GM23338 (cell line): ENCODE measurements around the gene ALOX12. TPM values are rescaled to one million over a fixed set of nuclear protein-coding genes. Genes with fewer than 3 reads are reported as not detected.

Experiments
- ATAC-seq: fragments of 200-7000 bp; cut with Tn5 transposase; 3 replicates; pipeline ENCODE4 v1.9.1; 2020
- DNase-seq: peaks from one replicate; pipeline ENCODE4 v3.0.0-alpha.2; 2015; ENCODE audit warnings: low spot score
- H2AFZ ChIP-seq: fragments of 200-600 bp; sonication (generic); 2 replicates; pipeline ENCODE4 v1.8.0; 2016; ENCODE audit warnings: antibody characterized with exemption, mild to moderate bottlenecking, moderate library complexity
- H3F3A ChIP-seq: fragments of 200-600 bp; sonication (generic); replicated peaks from 2 replicates; pipeline ENCODE4 v1.8.0; 2017; ENCODE audit warnings: antibody characterized with exemption, mixed run types, low read depth
- H3K27ac ChIP-seq: fragments of 200-600 bp; sonication (generic); 2 replicates; pipeline ENCODE4 v1.6.1; 2016; ENCODE audit warnings: low read depth
- H3K27me3 ChIP-seq: fragments of 200-600 bp; sonication (generic); 2 replicates; pipeline ENCODE4 v1.8.0; 2016; ENCODE audit warnings: mild to moderate bottlenecking, mixed run types, moderate library complexity; ENCODE audit not compliant: insufficient read depth
- H3K36me3 ChIP-seq: fragments of 200-600 bp; sonication (generic); 2 replicates; pipeline ENCODE4 v1.8.0; 2016; ENCODE audit warnings: mild to moderate bottlenecking; ENCODE audit not compliant: insufficient read depth
- H3K4me1 ChIP-seq: fragments of 200-600 bp; sonication (generic); 2 replicates; pipeline ENCODE4 v1.8.0; 2016; ENCODE audit warnings: mild to moderate bottlenecking, moderate library complexity; ENCODE audit not compliant: insufficient read depth
- H3K4me2 ChIP-seq: fragments of 200-600 bp; sonication (generic); 2 replicates; pipeline ENCODE4 v1.7.1; 2017; ENCODE audit warnings: mixed run types
- H3K4me3 ChIP-seq: fragments of 200-600 bp; sonication (generic); 2 replicates; pipeline ENCODE4 v1.6.1; 2016; ENCODE audit warnings: mixed run types
- H3K79me2 ChIP-seq: fragments of 200-600 bp; sonication (generic); replicated peaks from 2 replicates; pipeline ENCODE4 v1.8.0; 2017; ENCODE audit warnings: mild to moderate bottlenecking; ENCODE audit not compliant: insufficient read depth
- H3K9me2 ChIP-seq: fragments of 200-600 bp; sonication (generic); 2 replicates; pipeline ENCODE4 v1.8.0; 2017; ENCODE audit not compliant: insufficient read depth
- H4K20me1 ChIP-seq: fragments of 200-600 bp; sonication (generic); replicated peaks from 2 replicates; pipeline ENCODE4 v1.8.0; 2017; ENCODE audit warnings: mild to moderate bottlenecking; ENCODE audit not compliant: insufficient read depth
- H3K27ac Mint-ChIP-seq: 2 replicates; pipeline ENCODE4 v1.8.0; 2020; ENCODE audit warnings: inconsistent platforms, mild to moderate bottlenecking, moderate library complexity, mixed read lengths
- H3K27me3 Mint-ChIP-seq: 3 replicates; pipeline ENCODE4 v1.8.0; 2022; ENCODE audit warnings: low read depth, mild to moderate bottlenecking, moderate library complexity, mixed read lengths, inconsistent platforms; ENCODE audit not compliant: insufficient read depth, poor library complexity
- H3K36me3 Mint-ChIP-seq: 3 replicates; pipeline ENCODE4 v1.8.0; 2021; ENCODE audit warnings: low read depth, mild to moderate bottlenecking, inconsistent platforms, moderate library complexity, mixed read lengths
- H3K4me1 Mint-ChIP-seq: 3 replicates; pipeline ENCODE4 v1.8.0; 2020; ENCODE audit warnings: mild to moderate bottlenecking, inconsistent platforms, mixed read lengths
- H3K4me3 Mint-ChIP-seq: 3 replicates; pipeline ENCODE4 v1.8.0; 2021; ENCODE audit warnings: moderate library complexity, mild to moderate bottlenecking, inconsistent platforms, mixed read lengths
- H3K9me3 Mint-ChIP-seq: 3 replicates; pipeline ENCODE4 v1.8.0; 2020; ENCODE audit warnings: moderate library complexity, mild to moderate bottlenecking, inconsistent platforms, mixed read lengths
- CTCF ChIP-seq, 2 experiments: fragments of 200-600 bp in 1 of 2; sonication (generic) in 1 of 2; conservative IDR thresholded peaks; 2 replicates each; pipeline versions ENCODE4 v1.5.1 to v1.6.1; 2016 to 2017; ENCODE audit warnings: antibody characterized with exemption in 2 of 2, low read depth in 2 of 2, mild to moderate bottlenecking in 2 of 2, moderate library complexity in 1 of 2
- ETS1 ChIP-seq: IDR thresholded peaks from 2 replicates; pipeline ENCODE4 v1.6.1; 2016; ENCODE audit warnings: antibody characterized with exemption
- NANOG ChIP-seq: IDR thresholded peaks from 2 replicates; pipeline ENCODE4 v1.6.1; 2016; ENCODE audit warnings: antibody characterized with exemption, borderline replicate concordance
- POLR2AphosphoS5 ChIP-seq: IDR thresholded peaks from 2 replicates; pipeline ENCODE4 v1.6.1; 2016; ENCODE audit warnings: antibody characterized with exemption, low read depth
- REST ChIP-seq: IDR thresholded peaks from one replicate; pipeline ENCODE4 v1.6.1; 2018; ENCODE audit warnings: antibody characterized with exemption; ENCODE audit not compliant: unreplicated experiment
- STAT1 ChIP-seq: IDR thresholded peaks from one replicate; pipeline ENCODE4 v1.6.1; 2016; ENCODE audit warnings: antibody characterized with exemption; ENCODE audit not compliant: unreplicated experiment
- polyA plus RNA-seq: library from polyadenylated mRNA; unstranded; fragments of >200 nt; fragmentation: Nextera tagmentation; extraction: Ambion mirVana; gene quantifications from 2 replicates; pipeline ENCODE4 v1.2.1, GENCODE V29; 2016
- total RNA-seq: library from RNA; depleted of rRNA; stranded (reverse); fragments of >200 nt; shearing (Covaris generic); gene quantifications from 2 replicates; pipeline ENCODE4 v1.2.3, GENCODE V29; 2014
- TF ChIP-seq, protein P1 (sequence below): fragments of 250-450 bp; sonication (Bioruptor Pico); IDR thresholded peaks from 2 replicates; pipeline ENCODE4 v1.5.0; 2020; ENCODE audit warnings: mild to moderate bottlenecking, moderate library complexity

ALOX12 gene
- total and polyA plus RNA-seq, 2 experiments from 2014 or later, result 1.2 to 1.8 TPM

- DNase-seq (peak; percentile 76), ATAC-seq (no peak)
- Histone ChIP-seq H3K27me3 (peaks cover 68% of the 10 kb centered on the region), H2AFZ (no peak overlapping the region), H3K9me2 (no peaks in the 10 kb centered on the region), H3K4me2 (peak overlapping the region; percentile 96), H4K20me1 (peaks cover 6% of the 10 kb centered on the region; the same call in 1 of the 2 replicates), H3K4me3 (peak overlapping the region; percentile 65), H3F3A (peaks cover 14% of the 10 kb centered on the region; the same call in 1 of the 2 replicates), H3K79me2 (no peaks in the 10 kb centered on the region), H3K36me3 (no peaks in the 10 kb centered on the region), H3K4me1 (peaks cover 18% of the 10 kb centered on the region; the same call in 1 of the 2 replicates), H3K27ac (no peak overlapping the region)
- Mint-ChIP-seq H3K27me3 (peaks cover 51% of the 10 kb centered on the region), H3K4me1 (peaks cover 29% of the 10 kb centered on the region), H3K9me3 (no peaks in the 10 kb centered on the region), H3K36me3 (no peaks in the 10 kb centered on the region), H3K27ac (no peak overlapping the region), H3K4me3 (peak overlapping the region; percentile 72)
- TF ChIP-seq CTCF (conservative IDR thresholded peaks at IDR 0.05; ENCODE audit: low read depth in 2 of 2), result peak; percentile 83 to 100
- TF ChIP-seq STAT1, result no peak
Observed at GRCh38 chr17:7045492-7046126, 49.8 kb downstream of the ALOX12 start.

DNA sequence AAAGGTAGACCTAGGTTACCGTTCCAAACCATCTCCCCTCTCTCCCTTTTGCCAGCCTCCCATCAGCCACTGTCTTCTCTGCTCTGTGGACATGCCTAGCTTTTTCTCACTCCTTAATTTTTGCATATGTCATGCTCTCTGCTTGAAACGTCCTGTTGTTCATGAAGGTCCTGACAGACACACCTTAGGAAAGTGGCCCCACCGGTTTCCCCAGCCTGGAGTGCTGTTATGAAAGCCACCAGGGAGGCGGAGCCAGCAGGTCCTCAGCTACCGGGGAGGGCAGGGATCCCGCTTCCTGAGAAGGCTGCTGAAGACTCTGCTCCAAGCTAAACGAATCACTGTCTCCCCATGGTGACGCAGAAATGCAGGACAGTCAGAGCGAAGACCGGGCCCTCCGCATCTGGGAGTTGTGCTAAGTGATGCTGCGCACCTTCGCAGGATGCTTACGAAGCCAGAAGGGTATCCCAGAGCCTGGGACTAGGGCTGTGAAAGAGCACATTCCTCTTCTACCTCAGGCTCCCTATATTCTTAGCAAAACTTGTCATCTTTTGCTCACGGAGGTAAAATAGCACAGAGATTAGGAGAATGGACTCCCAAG is 50.4 kb downstream of the ALOX12 start:
- H4K20me1 ChIP-seq, result peaks cover 3% of the 10 kb centered on the region; the same call in 1 of the 2 replicates
- no peaks in the 10 kb centered on the region for H3K79me2 ChIP-seq
- Mint-ChIP-seq H3K27me3 (peaks cover 49% of the 10 kb centered on the region), H3K27ac (no peak overlapping the region), H3K9me3 (no peaks in the 10 kb centered on the region), H3K4me3 (peak overlapping the region; percentile 72), H3K36me3 (no peaks in the 10 kb centered on the region), H3K4me1 (peaks cover 26% of the 10 kb centered on the region)
- H3K9me2 ChIP-seq, result no peaks in the 10 kb centered on the region
- peaks cover 15% of the 10 kb centered on the region; the same call in 1 of the 2 replicates for H3K4me1 ChIP-seq
- H3K27ac ChIP-seq, result no peak overlapping the region
- H3K4me3 ChIP-seq, result peak overlapping the region; percentile 65
- ATAC-seq (peak; percentile 8), DNase-seq (peak; percentile 72)
- H3K27me3 ChIP-seq, result peaks cover 64% of the 10 kb centered on the region
- H3K36me3 ChIP-seq, result no peaks in the 10 kb centered on the region
- H3K4me2 ChIP-seq, result peak overlapping the region; percentile 96
- H2AFZ ChIP-seq, result peak overlapping the region; percentile 89
- peaks cover 11% of the 10 kb centered on the region; the same call in 1 of the 2 replicates for H3F3A ChIP-seq
- no peak for TF ChIP-seq ETS1
- TF ChIP-seq, protein P1, sequence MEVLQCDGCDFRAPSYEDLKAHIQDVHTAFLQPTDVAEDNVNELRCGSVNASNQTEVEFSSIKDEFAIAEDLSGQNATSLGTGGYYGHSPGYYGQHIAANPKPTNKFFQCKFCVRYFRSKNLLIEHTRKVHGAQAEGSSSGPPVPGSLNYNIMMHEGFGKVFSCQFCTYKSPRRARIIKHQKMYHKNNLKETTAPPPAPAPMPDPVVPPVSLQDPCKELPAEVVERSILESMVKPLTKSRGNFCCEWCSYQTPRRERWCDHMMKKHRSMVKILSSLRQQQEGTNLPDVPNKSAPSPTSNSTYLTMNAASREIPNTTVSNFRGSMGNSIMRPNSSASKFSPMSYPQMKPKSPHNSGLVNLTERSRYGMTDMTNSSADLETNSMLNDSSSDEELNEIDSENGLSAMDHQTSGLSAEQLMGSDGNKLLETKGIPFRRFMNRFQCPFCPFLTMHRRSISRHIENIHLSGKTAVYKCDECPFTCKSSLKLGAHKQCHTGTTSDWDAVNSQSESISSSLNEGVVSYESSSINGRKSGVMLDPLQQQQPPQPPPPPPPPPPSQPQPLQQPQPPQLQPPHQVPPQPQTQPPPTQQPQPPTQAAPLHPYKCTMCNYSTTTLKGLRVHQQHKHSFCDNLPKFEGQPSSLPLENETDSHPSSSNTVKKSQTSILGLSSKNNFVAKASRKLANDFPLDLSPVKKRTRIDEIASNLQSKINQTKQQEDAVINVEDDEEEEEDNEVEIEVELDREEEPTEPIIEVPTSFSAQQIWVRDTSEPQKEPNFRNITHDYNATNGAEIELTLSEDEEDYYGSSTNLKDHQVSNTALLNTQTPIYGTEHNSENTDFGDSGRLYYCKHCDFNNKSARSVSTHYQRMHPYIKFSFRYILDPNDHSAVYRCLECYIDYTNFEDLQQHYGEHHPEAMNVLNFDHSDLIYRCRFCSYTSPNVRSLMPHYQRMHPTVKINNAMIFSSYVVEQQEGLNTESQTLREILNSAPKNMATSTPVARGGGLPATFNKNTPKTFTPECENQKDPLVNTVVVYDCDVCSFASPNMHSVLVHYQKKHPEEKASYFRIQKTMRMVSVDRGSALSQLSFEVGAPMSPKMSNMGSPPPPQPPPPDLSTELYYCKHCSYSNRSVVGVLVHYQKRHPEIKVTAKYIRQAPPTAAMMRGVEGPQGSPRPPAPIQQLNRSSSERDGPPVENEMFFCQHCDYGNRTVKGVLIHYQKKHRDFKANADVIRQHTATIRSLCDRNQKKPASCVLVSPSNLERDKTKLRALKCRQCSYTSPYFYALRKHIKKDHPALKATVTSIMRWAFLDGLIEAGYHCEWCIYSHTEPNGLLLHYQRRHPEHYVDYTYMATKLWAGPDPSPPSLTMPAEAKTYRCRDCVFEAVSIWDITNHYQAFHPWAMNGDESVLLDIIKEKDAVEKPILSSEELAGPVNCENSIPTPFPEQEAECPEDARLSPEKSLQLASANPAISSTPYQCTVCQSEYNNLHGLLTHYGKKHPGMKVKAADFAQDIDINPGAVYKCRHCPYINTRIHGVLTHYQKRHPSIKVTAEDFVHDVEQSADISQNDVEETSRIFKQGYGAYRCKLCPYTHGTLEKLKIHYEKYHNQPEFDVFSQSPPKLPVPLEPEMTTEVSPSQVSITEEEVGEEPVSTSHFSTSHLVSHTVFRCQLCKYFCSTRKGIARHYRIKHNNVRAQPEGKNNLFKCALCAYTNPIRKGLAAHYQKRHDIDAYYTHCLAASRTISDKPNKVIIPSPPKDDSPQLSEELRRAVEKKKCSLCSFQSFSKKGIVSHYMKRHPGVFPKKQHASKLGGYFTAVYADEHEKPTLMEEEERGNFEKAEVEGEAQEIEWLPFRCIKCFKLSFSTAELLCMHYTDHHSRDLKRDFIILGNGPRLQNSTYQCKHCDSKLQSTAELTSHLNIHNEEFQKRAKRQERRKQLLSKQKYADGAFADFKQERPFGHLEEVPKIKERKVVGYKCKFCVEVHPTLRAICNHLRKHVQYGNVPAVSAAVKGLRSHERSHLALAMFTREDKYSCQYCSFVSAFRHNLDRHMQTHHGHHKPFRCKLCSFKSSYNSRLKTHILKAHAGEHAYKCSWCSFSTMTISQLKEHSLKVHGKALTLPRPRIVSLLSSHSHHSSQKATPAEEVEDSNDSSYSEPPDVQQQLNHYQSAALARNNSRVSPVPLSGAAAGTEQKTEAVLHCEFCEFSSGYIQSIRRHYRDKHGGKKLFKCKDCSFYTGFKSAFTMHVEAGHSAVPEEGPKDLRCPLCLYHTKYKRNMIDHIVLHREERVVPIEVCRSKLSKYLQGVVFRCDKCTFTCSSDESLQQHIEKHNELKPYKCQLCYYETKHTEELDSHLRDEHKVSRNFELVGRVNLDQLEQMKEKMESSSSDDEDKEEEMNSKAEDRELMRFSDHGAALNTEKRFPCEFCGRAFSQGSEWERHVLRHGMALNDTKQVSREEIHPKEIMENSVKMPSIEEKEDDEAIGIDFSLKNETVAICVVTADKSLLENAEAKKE, result no peak
- TF ChIP-seq POLR2AphosphoS5, result no peak
- no peak for TF ChIP-seq NANOG
- TF ChIP-seq REST, result no peak
